WTC11 (cell line): ENCODE data around the gene DMD.

ENCODE experiments used
- ATF6 ChIP-seq: sonication (generic); formaldehyde crosslinking; IDR thresholded peaks from 2 replicates; pipeline ENCODE4 v1.8.1; 2023; ENCODE audit warnings: mild to moderate bottlenecking, missing genetic modification reagents
- CREB1 ChIP-seq: sonication (generic); formaldehyde crosslinking; IDR thresholded peaks from 2 replicates; pipeline ENCODE4 v1.8.0; 2023; ENCODE audit warnings: mild to moderate bottlenecking, missing genetic modification reagents
- CTCF ChIP-seq: fragments of 200-600 bp; IDR thresholded peaks from 2 replicates; pipeline ENCODE4 v1.8.0; 2022; ENCODE audit warnings: antibody characterized with exemption
- MAX ChIP-seq: sonication (generic); formaldehyde crosslinking; IDR thresholded peaks from 2 replicates; pipeline ENCODE4 v1.8.0; 2022; ENCODE audit warnings: mild to moderate bottlenecking, missing genetic modification reagents
- NR3C1 ChIP-seq: sonication (generic); formaldehyde crosslinking; conservative IDR thresholded peaks from 2 replicates; pipeline ENCODE4 v1.8.1; 2023; ENCODE audit warnings: low read depth, mild to moderate bottlenecking, missing genetic modification reagents
- TP53 ChIP-seq: sonication (generic); formaldehyde crosslinking; IDR thresholded peaks from 2 replicates; pipeline ENCODE4 v1.8.1; 2023; ENCODE audit warnings: mild to moderate bottlenecking, missing genetic modification reagents
- USF2 ChIP-seq: sonication (generic); formaldehyde crosslinking; IDR thresholded peaks from 2 replicates; pipeline ENCODE4 v1.8.1; 2023; ENCODE audit warnings: mild to moderate bottlenecking, missing genetic modification reagents, moderate library complexity
- ZNF138 ChIP-seq: sonication (generic); formaldehyde crosslinking; conservative IDR thresholded peaks from 2 replicates; pipeline ENCODE4 v1.8.1; 2022; ENCODE audit warnings: mild to moderate bottlenecking, moderate library complexity, missing genetic modification reagents

- TF ChIP-seq TP53 (CRISPR knock-in tag) (no peak), CTCF (no peak), ZNF138 (CRISPR knock-in tag) (no peak), CREB1 (CRISPR knock-in tag) (no peak), ATF6 (CRISPR knock-in tag) (no peak), USF2 (CRISPR knock-in tag) (no peak), MAX (CRISPR knock-in tag) (no peak), NR3C1 (CRISPR knock-in tag) (no peak)
These were observed 2096.5 kb downstream of the DMD start for GRCh38 chrX:31114858-31115257.
